HG02642 (cell line): ENCODE measurements around the gene C20orf96.

Experiments used
- ATAC-seq: cut with Tn5 transposase; IDR thresholded peaks from one replicate; pipeline ENCODE4 v1.9.1; 2021; ENCODE audit warnings: mild to moderate bottlenecking; ENCODE audit not compliant: unreplicated experiment, poor library complexity

C20orf96 gene

DNA sequence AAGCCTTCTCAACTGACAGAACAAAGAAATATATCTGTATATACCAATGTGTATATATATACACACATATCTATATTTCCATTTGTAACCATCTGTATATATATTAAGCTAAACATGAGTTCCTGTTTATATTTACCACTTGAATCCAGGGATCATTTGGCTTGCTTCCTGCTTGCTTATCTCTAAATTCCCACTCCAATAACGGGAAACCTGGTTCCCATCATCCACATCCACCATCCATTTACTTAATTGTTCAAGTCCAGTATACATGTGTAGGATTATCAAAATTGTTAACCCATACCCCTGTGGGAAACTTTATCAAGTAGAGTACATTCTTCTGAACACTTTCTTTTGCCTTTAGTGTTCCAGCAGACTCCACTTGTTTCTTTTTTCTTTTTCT, 22.3 kb upstream of the C20orf96 start:
- no peak for ATAC-seq

DNA sequence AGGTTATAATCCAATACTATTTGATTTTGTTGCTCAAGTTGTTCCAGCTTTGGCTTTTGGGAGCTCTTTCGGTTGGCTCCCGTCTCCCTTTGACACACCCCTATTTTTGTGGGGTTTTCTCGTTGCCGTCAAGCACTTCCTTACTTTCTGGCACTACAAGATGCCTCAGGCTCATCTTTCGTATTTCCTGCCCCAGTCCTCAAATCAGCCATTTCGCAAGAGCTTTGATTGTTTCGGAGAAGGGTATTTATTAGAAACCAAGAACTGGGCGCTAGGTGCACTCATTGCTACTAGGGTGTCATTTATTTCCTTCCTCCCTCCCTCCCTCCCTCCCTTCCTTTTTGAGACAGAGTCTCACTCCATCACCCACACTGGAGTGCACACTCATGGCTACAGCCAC, 21.5 kb upstream of the C20orf96 start:
- ATAC-seq, result no peak

DNA sequence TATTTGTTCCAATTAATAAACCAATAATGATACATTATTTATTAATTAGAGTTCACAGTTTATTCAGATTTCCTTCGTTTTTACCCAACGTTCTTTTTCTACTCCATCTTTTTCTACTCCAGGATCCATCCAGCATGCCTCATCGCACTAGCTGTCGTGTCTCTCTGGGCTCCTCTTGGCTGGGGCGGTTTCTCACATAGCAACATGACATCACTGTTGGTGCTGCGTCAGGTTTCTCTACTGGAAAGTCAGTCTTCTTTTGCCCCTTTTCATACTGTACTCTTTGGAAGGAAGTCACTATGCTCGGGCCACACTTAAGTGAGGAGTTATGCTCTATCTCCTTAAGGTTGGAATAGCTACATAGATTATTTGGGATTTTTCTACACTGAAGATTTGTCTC, 21.1 kb upstream of the C20orf96 start:
- ATAC-seq, result no peak

DNA sequence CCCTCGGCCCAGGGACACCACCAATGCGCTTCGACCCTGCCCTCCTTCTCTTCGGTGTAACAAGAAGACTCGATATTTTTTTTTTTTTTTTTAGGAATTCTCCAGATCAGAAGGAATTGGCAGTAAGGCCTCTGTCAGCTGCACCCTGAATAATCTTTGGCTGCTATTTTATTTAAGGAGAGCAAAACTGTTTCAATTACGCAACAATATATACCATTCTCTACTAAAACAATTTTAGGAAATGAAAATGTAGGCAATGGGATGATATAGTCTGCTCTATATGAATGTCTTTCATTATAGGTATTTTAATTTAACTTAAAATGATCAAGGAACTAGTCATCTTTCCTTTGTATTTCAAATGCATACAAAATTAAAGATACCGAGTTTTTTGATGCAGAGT, 20.1 kb upstream of the C20orf96 start:
- no peak for ATAC-seq

DNA sequence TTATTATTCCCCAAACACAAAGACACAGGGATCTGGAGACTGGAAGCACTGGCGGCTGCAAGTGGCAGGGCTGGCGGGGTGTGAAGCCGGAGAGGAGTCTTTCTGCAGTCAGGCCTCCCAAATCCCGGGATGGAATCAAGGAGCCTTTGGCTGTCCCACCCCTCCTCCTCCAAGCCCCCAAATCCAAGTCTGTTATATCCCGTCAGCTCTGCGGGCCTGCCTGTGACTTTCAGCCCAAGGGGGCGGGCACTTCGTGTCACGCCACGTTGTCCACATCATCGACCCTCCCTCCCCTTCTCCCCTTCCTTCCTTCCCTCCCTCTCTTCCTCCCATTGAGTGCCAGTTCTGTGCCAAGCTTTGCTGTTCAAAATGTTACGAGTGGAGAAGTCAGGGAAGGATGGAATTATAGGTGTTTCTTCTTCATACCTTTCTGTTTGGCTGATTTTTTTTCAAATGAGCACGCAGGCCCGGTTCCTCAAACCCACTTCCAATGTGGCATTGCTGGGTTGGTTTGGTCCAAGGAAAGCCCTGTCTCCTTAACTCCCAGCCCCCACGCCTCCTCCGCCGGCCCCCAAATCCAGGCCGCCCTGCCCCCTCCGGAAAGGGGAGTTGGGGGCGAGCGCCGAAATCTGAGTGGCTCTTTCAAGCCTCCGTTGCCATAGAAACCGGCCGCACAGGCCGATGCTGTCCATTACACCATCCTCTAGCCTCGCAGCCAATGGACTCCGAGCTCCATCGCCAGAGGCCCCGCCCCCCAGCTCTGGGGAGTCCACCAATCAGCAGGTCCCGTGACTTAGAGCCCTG, 19.5 kb upstream of the C20orf96 start:
- ATAC-seq, result peak; percentile 100

DNA sequence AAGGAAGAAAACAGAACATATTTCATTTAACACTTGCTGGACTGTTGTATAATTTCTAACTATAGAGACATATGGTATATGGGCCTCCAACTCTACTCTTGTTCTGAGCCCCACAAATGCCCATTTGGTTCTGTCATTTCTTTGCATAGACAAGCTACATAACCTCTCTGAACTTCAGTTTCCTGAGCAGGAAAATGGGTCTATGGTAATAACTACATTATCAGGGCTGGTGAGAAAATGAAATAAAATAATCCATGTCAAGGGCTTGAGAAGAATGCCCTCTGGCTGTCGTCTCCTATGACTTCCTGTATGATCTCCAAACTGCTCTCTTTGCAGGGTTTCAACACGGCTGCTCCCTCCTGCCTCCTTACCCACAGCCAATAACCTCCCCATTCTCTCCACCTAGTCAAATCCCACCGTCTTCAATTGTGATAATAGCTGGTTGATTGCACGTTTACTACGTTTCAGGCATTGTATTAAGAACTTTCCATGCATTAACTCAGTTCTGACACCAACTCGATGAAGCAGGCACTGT, 18.8 kb upstream of the C20orf96 start:
- no peak for ATAC-seq

DNA sequence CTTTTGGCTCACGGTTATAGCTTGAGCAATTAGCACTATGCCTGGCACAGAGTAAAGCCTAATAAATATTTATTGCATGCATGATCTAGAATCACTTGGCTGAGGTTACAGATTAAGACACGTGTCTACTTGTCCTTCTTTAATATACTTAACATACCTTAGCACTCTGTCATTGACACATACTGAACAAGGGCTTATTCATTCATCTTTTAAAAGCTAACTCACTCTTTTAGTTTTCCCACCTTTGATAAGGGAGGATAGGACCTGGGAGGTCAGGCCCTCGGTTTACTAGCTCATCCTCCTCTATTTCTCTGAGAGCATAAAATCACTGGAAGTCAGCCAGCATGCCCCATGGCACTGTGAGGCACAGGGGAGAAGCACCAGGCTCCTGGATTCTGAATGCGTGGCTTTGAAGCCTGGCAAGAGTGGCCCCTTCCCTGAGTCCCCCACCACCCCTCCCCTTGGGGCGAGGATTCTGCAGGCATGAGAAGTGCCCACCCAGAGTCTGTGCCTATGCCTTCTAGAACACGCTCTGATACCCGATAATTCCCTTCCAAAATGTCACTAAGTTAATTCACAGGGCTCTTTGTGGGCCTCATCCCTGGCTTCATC, 18.0 kb upstream of the C20orf96 start:
- no peak for ATAC-seq

DNA sequence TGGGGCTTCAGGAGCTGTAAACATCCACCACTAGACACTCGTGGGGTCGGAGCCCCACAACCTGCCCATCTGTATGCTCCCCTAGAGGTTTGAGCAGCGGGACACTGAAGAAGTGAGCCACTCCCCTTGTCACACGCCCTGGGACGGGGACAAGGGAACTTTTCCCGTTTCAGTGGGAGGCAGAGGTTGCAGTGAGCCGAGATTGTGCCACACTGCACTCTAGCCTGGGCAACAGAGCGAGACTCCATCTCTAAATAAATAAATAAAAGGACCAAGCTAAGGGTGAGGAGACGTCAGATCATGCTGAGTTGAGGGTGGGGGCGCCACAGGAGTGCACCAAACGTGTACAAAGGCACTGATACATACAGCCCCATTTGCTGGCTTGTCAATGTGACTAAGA, 15.2 kb upstream of the C20orf96 start:
- no peak for ATAC-seq

DNA sequence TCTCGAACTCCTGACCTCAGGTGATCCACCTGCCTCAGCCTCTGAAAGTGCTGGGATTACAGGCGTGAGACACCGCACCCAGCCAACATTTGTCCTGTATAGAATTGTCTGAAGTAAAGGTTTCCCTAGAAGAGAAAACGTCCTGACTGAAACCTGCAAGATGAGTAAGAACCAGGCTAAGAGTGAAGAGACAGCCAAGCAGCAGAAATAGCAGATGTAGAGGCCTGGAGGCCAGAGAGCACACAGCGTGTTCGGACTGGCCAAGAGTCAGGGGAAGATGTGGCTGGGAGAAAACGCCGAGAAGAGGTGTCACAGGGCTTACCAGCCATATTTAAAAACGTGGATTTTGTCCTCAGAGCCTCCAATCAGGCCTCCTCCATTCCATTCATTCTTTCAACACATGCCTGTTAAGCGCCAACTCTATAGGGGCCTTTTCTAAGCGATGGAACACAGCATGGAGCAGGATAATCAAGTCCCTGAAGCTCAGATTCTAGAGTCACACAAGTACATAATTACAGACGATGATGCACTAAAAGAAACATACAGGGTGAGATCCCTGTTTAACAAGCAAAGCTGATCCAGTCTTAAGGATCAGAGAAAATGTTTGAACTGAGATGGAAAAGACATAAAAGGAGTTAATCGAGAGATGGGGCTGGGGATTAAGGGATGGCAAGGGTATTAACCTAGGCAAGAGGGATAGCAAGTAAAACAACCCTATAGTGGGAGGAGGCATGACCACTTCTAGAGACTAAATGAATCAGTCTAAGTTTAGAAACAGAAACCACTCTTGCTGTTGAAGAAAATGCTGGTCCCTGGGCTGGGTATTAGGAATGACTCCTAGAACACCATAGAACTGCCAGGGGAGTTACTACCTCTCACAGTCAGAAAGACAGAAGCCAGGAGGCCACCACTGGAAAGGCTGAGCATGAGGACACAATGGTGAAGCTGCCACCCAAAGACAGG, 11.6 kb upstream of the C20orf96 start:
- ATAC-seq, result no peak

DNA sequence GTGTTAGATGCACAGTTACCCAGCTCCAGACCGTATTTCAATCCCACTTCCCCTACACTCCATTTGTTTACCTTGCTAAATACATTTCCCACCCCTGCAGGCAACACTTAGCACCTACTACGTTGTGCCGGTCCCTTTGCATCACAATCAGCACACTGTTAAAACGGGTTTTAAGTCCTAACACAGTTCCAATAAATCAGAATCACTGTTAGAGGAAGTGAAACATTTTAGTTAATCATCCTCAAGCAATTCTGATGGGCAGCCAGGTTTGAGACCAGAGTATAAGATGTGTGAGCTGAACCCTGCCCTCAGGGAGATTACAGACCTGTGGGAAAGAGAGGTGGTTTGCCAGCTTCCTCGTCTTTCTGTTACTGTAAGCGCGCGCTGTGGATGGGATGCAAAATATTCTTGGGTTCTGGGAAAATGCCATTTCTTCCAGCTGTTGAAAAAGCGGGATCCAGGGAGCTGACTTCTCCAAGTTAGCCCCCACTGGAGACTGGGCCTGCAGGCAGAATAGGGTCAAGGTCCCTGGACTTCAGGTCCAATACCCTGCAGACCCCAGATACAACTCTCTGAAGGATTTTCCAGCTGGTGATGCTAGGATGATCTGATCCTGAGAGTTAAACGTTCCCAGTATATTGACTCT, 9.9 kb upstream of the C20orf96 start:
- ATAC-seq, result no peak

DNA sequence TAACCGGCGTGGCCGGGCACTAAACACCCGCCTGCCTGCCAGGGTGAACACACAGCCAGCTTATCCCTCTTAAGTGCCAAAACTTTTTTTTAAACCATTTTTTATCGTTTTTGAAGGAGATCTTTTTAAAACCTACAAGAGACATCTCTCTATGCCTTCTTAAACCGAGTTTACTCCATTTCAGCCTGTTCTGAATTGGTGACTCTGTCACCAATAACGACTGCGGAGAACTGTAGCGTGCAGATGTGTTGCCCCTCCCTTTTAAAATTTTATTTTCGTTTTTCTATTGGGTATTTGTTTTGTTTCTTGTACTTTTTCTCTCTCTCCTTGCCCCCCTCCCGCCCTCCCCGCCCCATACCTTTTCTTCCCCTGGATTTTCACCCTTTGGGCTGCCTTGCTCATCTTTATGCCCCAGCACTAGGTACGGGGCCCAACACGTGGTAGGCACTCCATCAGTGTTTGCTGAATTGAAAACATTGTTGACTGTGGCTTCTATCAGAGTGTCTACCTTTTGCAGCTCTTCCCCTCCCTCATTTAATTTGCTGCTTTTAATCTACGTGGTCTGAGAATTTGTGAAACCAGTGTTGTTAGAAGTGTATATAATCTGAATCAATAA, 8.3 kb upstream of the C20orf96 start:
- ATAC-seq, result no peak

DNA sequence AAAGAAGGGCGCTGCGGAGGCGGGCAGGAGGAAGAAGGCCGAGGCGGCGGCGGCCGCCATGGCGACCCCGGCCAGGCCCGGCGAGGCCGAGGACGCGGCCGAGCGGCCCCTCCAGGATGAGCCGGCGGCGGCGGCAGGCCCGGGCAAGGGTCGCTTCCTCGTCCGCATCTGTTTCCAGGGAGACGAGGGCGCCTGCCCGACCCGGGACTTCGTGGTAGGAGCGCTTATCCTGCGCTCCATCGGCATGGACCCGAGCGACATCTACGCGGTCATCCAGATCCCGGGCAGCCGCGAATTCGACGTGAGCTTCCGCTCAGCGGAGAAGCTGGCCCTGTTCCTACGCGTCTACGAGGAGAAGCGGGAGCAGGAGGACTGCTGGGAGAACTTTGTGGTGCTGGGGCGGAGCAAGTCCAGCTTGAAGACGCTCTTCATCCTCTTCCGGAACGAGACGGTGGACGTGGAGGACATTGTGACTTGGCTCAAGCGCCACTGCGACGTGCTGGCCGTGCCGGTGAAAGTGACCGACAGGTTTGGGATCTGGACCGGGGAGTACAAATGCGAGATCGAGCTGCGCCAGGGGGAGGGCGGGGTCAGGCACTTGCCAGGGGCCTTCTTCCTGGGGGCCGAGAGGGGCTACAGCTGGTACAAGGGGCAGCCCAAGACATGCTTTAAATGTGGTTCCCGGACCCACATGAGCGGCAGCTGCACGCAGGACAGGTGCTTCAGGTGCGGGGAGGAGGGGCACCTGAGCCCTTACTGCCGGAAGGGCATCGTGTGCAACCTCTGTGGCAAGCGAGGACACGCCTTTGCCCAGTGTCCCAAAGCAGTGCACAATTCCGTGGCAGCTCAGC, 7.6 kb upstream of the C20orf96 start:
- ATAC-seq, result peak; percentile 30

DNA sequence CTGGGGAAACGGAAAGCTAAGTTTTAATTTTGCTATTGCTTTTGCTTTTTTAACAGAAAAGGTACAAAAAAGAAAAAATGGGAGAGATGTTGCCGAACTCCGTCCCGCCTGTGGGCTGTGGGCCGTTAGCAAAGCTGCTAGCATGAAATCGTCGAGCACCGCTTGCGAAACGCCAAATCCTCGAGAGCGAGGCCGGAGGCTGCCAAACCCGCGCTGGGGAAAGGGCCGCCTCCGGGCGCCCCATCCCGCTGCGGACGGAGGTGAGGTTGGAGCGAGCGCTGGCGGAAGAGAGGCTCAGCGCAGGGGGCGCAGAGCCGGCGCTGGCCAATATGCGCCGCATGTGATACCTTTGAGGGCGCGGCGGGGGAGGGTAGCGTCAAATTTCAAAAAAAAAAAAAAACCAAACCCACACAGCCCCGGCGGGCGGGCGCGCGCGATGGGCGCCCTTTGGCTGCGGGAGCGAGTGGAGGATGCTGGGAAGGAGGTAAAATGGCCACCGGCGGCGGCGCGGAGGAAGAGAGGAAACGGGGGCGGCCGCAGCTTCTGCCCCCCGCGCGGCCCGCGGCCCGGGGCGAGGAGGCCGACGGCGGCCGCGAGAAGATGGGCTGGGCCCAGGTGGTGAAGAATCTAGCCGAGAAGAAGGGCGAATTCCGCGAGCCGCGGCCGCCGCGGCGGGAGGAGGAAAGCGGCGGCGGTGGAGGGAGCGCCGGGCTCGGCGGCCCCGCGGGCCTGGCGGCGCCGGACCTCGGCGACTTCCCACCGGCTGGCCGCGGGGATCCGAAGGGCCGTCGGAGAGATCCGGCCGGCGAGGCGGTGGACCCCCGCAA, 6.8 kb upstream of the C20orf96 start, which contains the start of gene ZCCHC3:
Gene ZCCHC3, plus strand, starts transcription at position 473 of the 827 bp plus-strand sequence. Its CDS starts 17 bp downstream, at position 490.
- peak; percentile 79 for ATAC-seq

DNA sequence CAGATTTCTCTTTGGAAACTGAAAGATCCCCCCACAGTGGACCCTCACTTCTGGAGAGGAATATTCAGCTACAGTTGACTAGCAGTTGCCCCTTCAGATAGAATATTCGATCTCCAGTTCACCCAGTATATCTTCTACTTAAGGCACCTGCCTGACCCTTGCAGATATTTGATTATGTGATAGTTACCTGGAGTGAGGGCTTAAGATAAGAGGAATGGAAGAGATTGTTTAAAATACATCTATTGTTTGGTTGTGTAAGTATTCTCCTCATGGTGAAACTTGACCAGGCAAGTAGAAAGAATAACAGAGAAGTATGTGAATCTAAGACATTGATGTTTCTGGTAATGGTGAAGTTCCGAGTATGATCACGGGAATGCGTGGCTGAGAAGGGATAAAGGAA, 5.3 kb upstream of the C20orf96 start:
- ATAC-seq, result no peak

DNA sequence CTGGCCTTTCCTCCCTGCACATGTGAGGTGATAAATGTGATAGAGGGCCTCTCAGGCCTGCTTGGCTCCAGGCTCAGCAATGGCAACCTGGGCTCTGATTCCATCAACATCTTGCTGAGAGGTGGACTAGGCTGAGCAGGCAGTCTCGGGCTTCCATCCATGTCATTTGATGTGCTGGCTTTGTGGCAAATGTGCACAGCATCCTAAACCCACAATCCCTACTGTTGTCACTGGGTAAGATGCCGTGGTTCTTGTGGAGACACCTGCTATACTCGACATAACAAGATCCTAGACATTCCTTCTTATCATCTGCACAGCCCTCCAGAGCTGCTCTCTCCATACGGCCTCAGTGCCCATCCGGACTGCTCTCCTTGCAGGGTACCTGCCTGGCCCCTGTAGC, 4.1 kb upstream of the C20orf96 start:
- ATAC-seq, result no peak

DNA sequence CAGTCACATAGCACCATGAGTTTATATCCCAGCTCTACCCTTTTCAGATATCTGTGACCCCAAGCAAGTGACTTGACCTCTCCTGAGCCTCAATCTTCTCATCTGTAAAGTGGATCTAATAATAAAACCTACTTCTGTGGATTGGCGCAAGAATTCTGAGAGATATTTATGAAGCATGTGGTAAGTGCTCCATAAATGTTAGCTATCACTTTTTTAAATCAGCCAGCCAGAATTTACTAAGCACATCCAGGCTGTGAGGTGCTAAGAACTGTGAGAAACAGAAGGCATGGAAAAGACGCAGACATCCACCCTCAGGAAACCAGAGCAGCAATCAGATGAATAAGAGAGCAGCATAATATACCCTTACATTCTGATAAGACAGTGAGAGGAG, 862 bp downstream of the C20orf96 start:
- no peak for ATAC-seq

DNA sequence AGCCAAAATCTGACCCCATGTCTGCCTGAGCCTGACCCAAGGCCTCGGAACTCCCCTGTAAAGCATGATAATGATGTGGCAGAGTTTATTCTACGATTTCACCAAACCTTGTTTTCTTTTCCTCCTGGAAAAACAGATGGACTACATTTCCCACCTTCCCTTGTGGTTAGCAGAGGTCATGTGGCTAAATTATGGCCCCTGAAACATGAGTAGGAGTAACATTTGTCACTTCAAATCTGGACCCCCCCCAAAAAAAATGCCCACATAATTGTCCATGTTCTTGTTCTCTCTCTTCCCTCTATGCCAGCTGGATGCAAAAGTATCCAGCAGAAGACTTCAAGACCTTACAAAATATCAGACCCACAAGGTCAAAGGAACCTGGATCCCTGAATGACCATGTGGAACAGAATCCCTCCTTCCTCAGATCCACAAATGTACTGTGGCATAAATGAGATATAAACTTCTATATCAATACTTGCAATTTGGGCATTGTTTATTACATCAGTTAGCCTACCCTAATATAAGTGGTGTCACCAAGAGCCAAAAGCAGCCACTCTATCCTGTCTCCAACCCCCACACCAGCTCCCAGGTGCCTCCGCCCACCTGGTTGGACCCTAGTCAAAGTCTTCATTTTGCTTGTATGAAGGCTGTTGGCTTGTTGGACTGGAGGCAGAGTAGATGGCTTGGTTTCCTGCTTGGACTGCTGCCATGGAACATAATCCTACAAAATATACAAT, 1.4 kb downstream of the C20orf96 start:
- ATAC-seq, result no peak
